H1 (cell line): ENCODE data around the gene LYL1. TPM values are rescaled to one million over a fixed set of nuclear protein-coding genes. Genes with fewer than 3 reads are reported as not detected.

Experiments used
- CTCF ChIA-PET: fragments of 300-600 bp; sonication (Branson Sonifier 250); formaldehyde crosslinking; loops from one replicate; lab custom pipeline; 2021; ENCODE audit not compliant: partially characterized antibody; lab: Charles Lee
- POLR2A ChIA-PET: fragments of 300-600 bp; sonication (Branson Sonifier 250); formaldehyde crosslinking; loops from one replicate; lab custom pipeline; 2021; ENCODE audit warnings: inconsistent platforms; ENCODE audit not compliant: partially characterized antibody; lab: Charles Lee
- DNase-seq, 2 experiments: peaks; one replicate each; pipeline versions ENCODE4 v3.0.0 to v3.0.0-alpha.2; 2010 to 2022; ENCODE audit warnings: low spot score in 2 of 2, low read depth in 1 of 2, mixed read lengths in 1 of 2
- FAIRE-seq: peaks from 2 replicates; lab custom pipeline; 2011; peaks lifted over from hg19 to GRCh38; lab: Jason Lieb, UNC
- H2AFZ ChIP-seq: 2 replicates; pipeline ENCODE4 v1.8.1; 2012; ENCODE audit warnings: low read length, inconsistent platforms
- H2AK5ac ChIP-seq: 2 replicates; pipeline ENCODE4 v1.6.1; 2013; ENCODE audit warnings: low read depth, low read length
- H2BK120ac ChIP-seq: replicated peaks from 2 replicates; pipeline ENCODE3; 2013; ENCODE audit warnings: low read depth, low read length, inconsistent platforms
- H2BK12ac ChIP-seq: 2 replicates; pipeline ENCODE4 v1.6.1; 2013; ENCODE audit warnings: low read depth, low read length
- H2BK15ac ChIP-seq: 2 replicates; pipeline ENCODE4 v1.6.1; 2013; ENCODE audit warnings: low read length
- H2BK20ac ChIP-seq: 2 replicates; pipeline ENCODE4 v1.6.1; 2013; ENCODE audit warnings: low read length
- H2BK5ac ChIP-seq: 2 replicates; pipeline ENCODE4 v1.6.1; 2013; ENCODE audit warnings: low read depth, low read length
- H3K14ac ChIP-seq: 2 replicates; pipeline ENCODE4 v1.6.1; 2013; ENCODE audit warnings: inconsistent platforms; ENCODE audit not compliant: insufficient read length
- H3K18ac ChIP-seq: 2 replicates; pipeline ENCODE4 v1.6.1; 2013; ENCODE audit warnings: low read length; ENCODE audit errors: extremely low read depth
- H3K23ac ChIP-seq: 2 replicates; pipeline ENCODE4 v1.6.1; 2013; ENCODE audit warnings: inconsistent platforms; ENCODE audit not compliant: insufficient read length
- H3K23me2 ChIP-seq: 2 replicates; pipeline ENCODE4 v1.6.1; 2013; ENCODE audit warnings: low read depth, low read length
- H3K27ac ChIP-seq: 2 replicates; pipeline ENCODE4 v1.6.1; 2011; ENCODE audit warnings: low read depth, low read length, inconsistent platforms
- H3K27me3 ChIP-seq, 4 experiments: replicated peaks in 1 of 4; 1 replicate in 1 of 4; 2 replicates in 3 of 4; pipeline versions ENCODE4 v1.6.1 to v1.8.1; 2011 to 2013; ENCODE audit warnings: low read length in 3 of 4, mild to moderate bottlenecking in 3 of 4, inconsistent platforms in 2 of 4, mixed read lengths in 2 of 4, moderate library complexity in 1 of 4; ENCODE audit not compliant: control insufficient read depth in 3 of 4, insufficient read depth in 3 of 4; ENCODE audit errors: extremely low read depth in 1 of 4
- H3K36me3 ChIP-seq, 4 experiments: 2 replicates each; pipeline versions ENCODE4 v1.6.1 to v1.8.1; 2011 to 2013; ENCODE audit warnings: mild to moderate bottlenecking in 4 of 4, low read length in 3 of 4, moderate library complexity in 2 of 4, control low read depth in 1 of 4, inconsistent platforms in 1 of 4; ENCODE audit not compliant: insufficient read depth in 4 of 4, control insufficient read depth in 2 of 4
- H3K4ac ChIP-seq: replicated peaks from 2 replicates; pipeline ENCODE3; 2013; ENCODE audit warnings: low read length, low read depth, mixed read lengths, inconsistent platforms; ENCODE audit not compliant: insufficient read length
- H3K4me1 ChIP-seq, 4 experiments: replicated peaks in 1 of 4; 1 replicate in 1 of 4; 2 replicates in 3 of 4; pipeline versions ENCODE4 v1.6.1 to v1.8.1; 2011 to 2013; ENCODE audit warnings: low read length in 3 of 4, inconsistent platforms in 2 of 4, mixed read lengths in 1 of 4; ENCODE audit not compliant: insufficient read depth in 4 of 4, control insufficient read depth in 3 of 4
- H3K4me2 ChIP-seq, 2 experiments: 2 replicates each; pipeline versions ENCODE4 v1.6.1 to v1.8.1; 2011 to 2013; ENCODE audit warnings: low read depth in 2 of 2, low read length in 2 of 2, control low read depth in 1 of 2, inconsistent platforms in 1 of 2, mild to moderate bottlenecking in 1 of 2; ENCODE audit not compliant: insufficient read depth in 1 of 2
- H3K4me3 ChIP-seq, 4 experiments: fragments of 200-600, 300-600 bp in 1 of 4; sonication (generic), shearing (Covaris generic), sonication (Bioruptor Twin) in 1 of 4; 2 replicates each; pipeline versions ENCODE4 v1.5.1 to v1.8.1; 2011 to 2016; ENCODE audit warnings: low read length in 4 of 4, low read depth in 3 of 4, control low read depth in 2 of 4, inconsistent platforms in 2 of 4, mild to moderate bottlenecking in 2 of 4, mixed read lengths in 1 of 4, moderate library complexity in 1 of 4; ENCODE audit not compliant: insufficient read depth in 2 of 4; ENCODE audit errors: extremely low read depth in 1 of 4
- H3K56ac ChIP-seq: replicated peaks from 2 replicates; pipeline ENCODE3; 2013; ENCODE audit warnings: low read depth, mild to moderate bottlenecking, mixed read lengths, low read length, inconsistent platforms; ENCODE audit not compliant: insufficient read length
- H3K79me1 ChIP-seq: 2 replicates; pipeline ENCODE4 v1.6.1; 2013; ENCODE audit warnings: low read depth, low read length, control low read depth
- H3K79me2 ChIP-seq, 2 experiments: 2 replicates each; pipeline versions ENCODE4 v1.6.1 to v1.8.1; 2012 to 2013; ENCODE audit warnings: low read length in 2 of 2, mild to moderate bottlenecking in 2 of 2, inconsistent platforms in 1 of 2; ENCODE audit not compliant: insufficient read depth in 2 of 2, control insufficient read depth in 1 of 2
- H3K9ac ChIP-seq, 4 experiments: replicated peaks in 1 of 4; 1 replicate in 1 of 4; 2 replicates in 3 of 4; pipeline versions ENCODE4 v1.6.1 to v1.8.1; 2011 to 2013; ENCODE audit warnings: low read depth in 3 of 4, low read length in 3 of 4, control low read depth in 2 of 4, mild to moderate bottlenecking in 2 of 4, moderate library complexity in 2 of 4, inconsistent platforms in 1 of 4; ENCODE audit errors: extremely low read depth in 1 of 4
- H3K9me3 ChIP-seq, 2 experiments: 2 replicates each; pipeline versions ENCODE4 v1.6.1 to v1.8.1; 2012 to 2013; ENCODE audit warnings: mild to moderate bottlenecking in 2 of 2, moderate library complexity in 2 of 2, control low read depth in 1 of 2, inconsistent platforms in 1 of 2, low read depth in 1 of 2, low read length in 1 of 2, mixed read lengths in 1 of 2; ENCODE audit not compliant: insufficient read depth in 2 of 2
- H4K20me1 ChIP-seq, 2 experiments: replicated peaks in 1 of 2; 2 replicates each; pipeline versions ENCODE3 to v1.8.1; 2011 to 2013; ENCODE audit warnings: inconsistent platforms in 2 of 2, low read length in 2 of 2, mild to moderate bottlenecking in 1 of 2; ENCODE audit not compliant: insufficient read depth in 2 of 2, control insufficient read depth in 1 of 2
- H4K5ac ChIP-seq: 2 replicates; pipeline ENCODE4 v1.6.1; 2013; ENCODE audit warnings: low read length, low read depth, mixed read lengths, inconsistent platforms; ENCODE audit not compliant: insufficient read length
- H4K8ac ChIP-seq: 2 replicates; pipeline ENCODE4 v1.8.0; 2013; ENCODE audit warnings: mild to moderate bottlenecking, moderate library complexity, low read length, inconsistent platforms; ENCODE audit not compliant: insufficient read depth; ENCODE audit errors: extremely low read depth
- H4K91ac ChIP-seq: replicated peaks from 2 replicates; pipeline ENCODE3; 2013; ENCODE audit warnings: low read length, mixed read lengths, inconsistent platforms; ENCODE audit not compliant: insufficient read length
- CHD2 ChIP-seq: IDR thresholded peaks from 2 replicates; pipeline ENCODE4 v1.6.1; 2012; ENCODE audit warnings: low read length, improper control_type of control experiment
- CTBP2 ChIP-seq: IDR thresholded peaks from 2 replicates; pipeline ENCODE4 v1.7.0; 2011; ENCODE audit warnings: borderline replicate concordance, mild to moderate bottlenecking, moderate library complexity, mixed read lengths, low read length; ENCODE audit not compliant: insufficient read depth, insufficient read length
- CTCF ChIP-seq, 3 experiments: IDR thresholded peaks; 1 replicate in 2 of 3; 2 replicates in 1 of 3; pipeline versions ENCODE4 v1.5.1 to v1.6.1; 2011; ENCODE audit warnings: low read length in 3 of 3, mild to moderate bottlenecking in 3 of 3, inconsistent platforms in 2 of 3, low read depth in 1 of 3, moderate library complexity in 1 of 3; ENCODE audit not compliant: insufficient read depth in 1 of 3; ENCODE audit errors: control extremely low read depth in 1 of 3
- GTF2F1 ChIP-seq: IDR thresholded peaks from 2 replicates; pipeline ENCODE4 v1.6.1; 2012; ENCODE audit warnings: low read depth, low read length, improper control_type of control experiment, borderline replicate concordance
- JUND ChIP-seq: IDR thresholded peaks from 2 replicates; pipeline ENCODE4 v1.6.1; 2011; ENCODE audit warnings: mild to moderate bottlenecking, improper control_type of control experiment, low read length
- RNF2 ChIP-seq: fragments of 200-900, 300-1000 bp; sonication (generic); IDR thresholded peaks from 2 replicates; pipeline ENCODE4 v1.7.1; 2016; ENCODE audit warnings: borderline replicate concordance, low read depth, mild to moderate bottlenecking, antibody characterized with exemption, low read length; ENCODE audit not compliant: poor library complexity, severe bottlenecking; ENCODE audit errors: missing control alignments
- SRF ChIP-seq: IDR thresholded peaks from 2 replicates; pipeline ENCODE4 v1.6.1; 2011; ENCODE audit warnings: mild to moderate bottlenecking, low read depth, low read length, moderate library complexity
- SUZ12 ChIP-seq: fragments of 200-600 bp; sonication (generic); IDR thresholded peaks from 2 replicates; pipeline ENCODE4 v1.6.1; 2012; ENCODE audit warnings: mild to moderate bottlenecking, inconsistent platforms, low read length, moderate library complexity, mixed read lengths
- TAF1 ChIP-seq: IDR thresholded peaks from 2 replicates; pipeline ENCODE4 v1.6.1; 2011; ENCODE audit warnings: mild to moderate bottlenecking, low read depth, low read length
- TBP ChIP-seq: IDR thresholded peaks from 2 replicates; pipeline ENCODE4 v1.6.1; 2011; ENCODE audit warnings: low read depth, low read length, improper control_type of control experiment
- WGBS, 2 experiments: shearing (Covaris generic) in 1 of 2; methylation state at CpG; one replicate each; pipeline versions ENCODE4 v1.1.6 to v1.1.7; 2013 to 2015; ENCODE audit warnings: low lambda C conversion rate in 2 of 2, mixed read lengths in 2 of 2, inconsistent platforms in 1 of 2, low coverage in 1 of 2, missing lambda C conversion rate in 1 of 2; ENCODE audit not compliant: insufficient replicate concordance in 2 of 2, insufficient coverage in 1 of 2, insufficient read length in 1 of 2; ENCODE audit errors: extremely low coverage in 1 of 2, missing lambda C conversion rate in 1 of 2; 5-methylcytosine and 5-hydroxymethylcytosine counted together
- polyA plus RNA-seq, 7 experiments: library from polyadenylated mRNA; depleted of rRNA in 3 of 7; stranded (reverse) in 5 of 7; unstranded in 2 of 7; fragments of >200 nt in 5 of 7; fragments of 200-250 nt in 2 of 7; gene quantifications; 1 replicate in 5 of 7; 2 replicates in 1 of 7; 4 replicates in 1 of 7; pipeline versions ENCODE4 v1.2.1 to v1.2.3, GENCODE V29; 2011 to 2013; ENCODE audit warnings: missing spikeins in 2 of 7, mixed read lengths in 2 of 7
- total RNA-seq: library from RNA; stranded (reverse); fragmentation: NEBNext Ultra II Directional; extraction: Animal tissue kit (Norgen Biotek cat#: 25700); gene quantifications from 2 replicates; pipeline ENCODE4 v1.2.1, GENCODE V29; 2021

The LYL1 gene
- total and polyA plus RNA-seq, 2 of the 8 experiments (the other 6 are each of a cell fraction or from before 2014, with no cell fraction given), result 0.58 to 0.76 TPM

GRCh38 chr19:13057147-13057572 is 45.5 kb downstream of the LYL1 start:
- Histone ChIP-seq H3K23me2 (peaks cover 6% of the 10 kb centered on the region; the same call in 1 of the 2 replicates), H2BK12ac (0 out of 2 replicates have a peak overlapping the region, but pooled peaks have one; percentile 19), H4K91ac (no peak overlapping the region), H3K36me3 (no peaks in the 10 kb centered on the region), H2AK5ac (no peak overlapping the region), H4K20me1 (peaks cover 6 to 17% of the 10 kb centered on the region in 2 experiments), H3K56ac (no peak overlapping the region), H2BK15ac (no peak overlapping the region), H4K8ac (no peak overlapping the region), H3K14ac (no peak overlapping the region), H3K9ac (no peak overlapping the region), H3K4me2 (peak overlapping the region in 1 of 2 experiments; percentile 8; a peak in 1 of 4 replicates), H2BK120ac (no peak overlapping the region), H3K27me3 (peaks cover 88 to 100% (median 98%) of the 10 kb centered on the region in 4 experiments), H3K79me1 (no peaks in the 10 kb centered on the region), H3K9me3 (no peaks in the 10 kb centered on the region), H2AFZ (no peak overlapping the region), H3K4me1 (peaks cover 7 to 40% (median 32%) of the 10 kb centered on the region in 4 experiments), H3K23ac (no peak overlapping the region), H3K27ac (no peak overlapping the region), H3K18ac (no peak overlapping the region), H2BK5ac (no peak overlapping the region), H2BK20ac (no peak overlapping the region), H3K4me3 (no peak overlapping the region), H4K5ac (no peak overlapping the region), H3K79me2 (no peaks in the 10 kb centered on the region), H3K4ac (no peak overlapping the region)
- ChIA-PET POLR2A (interaction anchor here (1.3 to 1.9 kb wide), 2 partner anchors 20 to 111 kb away, joined by 3 to 7 read pairs; partner anchors contain the start of gene RAD23A), CTCF (interaction anchor here (8.3 to 48.8 kb wide), 7 partner anchors 7 to 80 kb away, joined by 82 to 1145 read pairs (median 153); no protein-coding TSS in a partner anchor)
- FAIRE-seq, result no peak
- DNase-seq, result no peak
- WGBS, 2 experiments, result 18% methylated on average over 7 of the region's 15 CpGs; no CpG with 5 or more reads in 1 of the 2 experiments
- TF ChIP-seq SRF (no peak), SUZ12 (peak; percentile 43; the same call in 1 of the 2 replicates), RNF2 (peak; percentile 45), TBP (no peak), CTBP2 (no peak), JUND (no peak), GTF2F1 (no peak), TAF1 (no peak), CTCF (IDR thresholded peaks at IDR 0.05; ENCODE audit: control extremely low read depth in 1 of 3, insufficient read depth in 1 of 3, low read depth in 1 of 3, low read length in 3 of 3) (no peak), CHD2 (no peak)
